ENCODE measurements around the gene CNDP2.

The CNDP2 gene

DNA sequence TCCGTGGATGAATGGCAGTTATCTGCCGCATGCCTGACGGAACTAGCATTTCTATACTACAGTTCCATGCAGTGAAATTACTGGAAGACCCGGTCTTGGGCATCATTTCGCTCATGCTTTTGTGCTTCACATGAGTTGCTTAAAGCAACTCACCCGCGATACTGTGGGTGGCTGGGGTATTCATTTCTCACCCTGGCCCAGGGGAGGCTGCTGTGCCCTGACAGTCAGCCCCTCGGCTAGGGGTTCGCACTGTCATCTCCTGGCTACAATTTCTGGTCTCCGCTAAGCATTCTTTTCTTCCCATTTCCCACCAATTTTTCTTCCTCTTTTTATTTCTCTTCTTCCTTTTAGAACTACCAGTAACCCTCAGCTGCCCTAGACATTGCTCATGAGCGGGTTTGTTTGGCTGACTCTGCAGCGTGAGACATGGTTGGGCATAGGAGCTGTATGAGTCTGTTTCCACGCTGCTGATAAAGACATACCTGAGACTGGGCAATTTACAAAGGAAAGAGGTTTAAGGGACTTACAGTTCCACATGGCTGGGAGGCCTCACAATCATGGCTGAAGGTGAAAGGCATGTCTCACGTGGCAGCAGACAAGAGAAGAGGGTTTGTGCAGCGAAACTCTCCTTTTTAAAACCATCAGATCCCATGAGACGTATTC is 16.5 kb upstream of the CNDP2 start:
- DNase-seq (ENCODE audit: low read depth): no peak
- no peak overlapping the region for H3K4me3 ChIP-seq (ENCODE audit: low read depth, low read length)
- no peak for TF ChIP-seq CTCF (IDR thresholded peaks at IDR 0.05; ENCODE audit: insufficient read depth, low read depth, low read length, missing control alignments)

DNA sequence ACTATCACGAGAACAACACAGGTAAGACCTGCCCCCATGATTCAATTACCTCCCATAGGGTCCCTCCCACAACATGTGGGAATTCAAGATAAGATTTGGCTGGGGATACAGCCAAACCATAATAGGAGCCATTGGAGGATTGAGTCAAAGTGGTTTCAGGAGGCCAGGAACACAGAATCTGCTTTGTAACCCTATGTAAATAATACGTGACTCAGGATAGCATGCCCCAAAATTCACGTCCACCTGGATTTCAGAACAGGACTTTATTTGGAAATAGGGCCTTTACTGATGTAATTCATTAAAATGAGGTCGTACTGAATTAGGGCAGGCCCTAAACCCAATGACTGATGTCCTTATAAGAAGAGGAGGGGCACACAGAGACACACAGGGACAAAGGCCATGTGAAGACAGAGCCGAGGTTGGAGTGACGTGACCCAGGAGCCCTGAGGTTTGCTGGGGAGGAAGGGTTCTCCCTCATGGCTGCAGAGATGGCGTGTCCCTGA is 16.0 kb upstream of the CNDP2 start:
- TF ChIP-seq CTCF (IDR thresholded peaks at IDR 0.05; ENCODE audit: insufficient read depth, low read depth, low read length, missing control alignments): no peak
- no peak for DNase-seq (ENCODE audit: low read depth)
- no peak overlapping the region for H3K4me3 ChIP-seq (ENCODE audit: low read depth, low read length)

DNA sequence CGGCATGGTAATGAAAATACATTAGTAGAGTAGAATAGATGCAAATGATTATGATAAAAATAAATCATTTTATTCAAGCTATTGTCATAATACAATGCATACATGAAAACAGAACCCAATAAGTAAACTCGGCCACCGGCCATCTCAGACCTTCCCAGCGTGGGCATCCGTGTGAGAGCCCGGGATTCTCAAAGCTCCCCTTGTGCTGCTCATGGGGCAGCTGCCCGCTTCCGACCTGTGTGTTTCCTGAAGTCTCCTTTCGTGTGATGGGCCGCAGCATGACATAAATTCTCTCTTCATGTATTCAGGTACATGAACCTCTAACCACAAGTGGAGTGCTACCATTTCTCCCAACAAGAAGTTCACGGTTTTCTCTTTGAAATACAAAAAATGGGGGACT is 13.5 kb upstream of the CNDP2 start:
- DNase-seq (ENCODE audit: low read depth): no peak
- no peak for TF ChIP-seq CTCF (IDR thresholded peaks at IDR 0.05; ENCODE audit: insufficient read depth, low read depth, low read length, missing control alignments)
- no peak overlapping the region for H3K4me3 ChIP-seq (ENCODE audit: low read depth, low read length)

GRCh38 chr18:74486119-74486849 is 9.9 kb upstream of the CNDP2 start:
- no peak for DNase-seq (ENCODE audit: low read depth)
- no peak for TF ChIP-seq CTCF (IDR thresholded peaks at IDR 0.05; ENCODE audit: insufficient read depth, low read depth, low read length, missing control alignments)
- H3K4me3 ChIP-seq (ENCODE audit: low read depth, low read length): no peak overlapping the region

DNA sequence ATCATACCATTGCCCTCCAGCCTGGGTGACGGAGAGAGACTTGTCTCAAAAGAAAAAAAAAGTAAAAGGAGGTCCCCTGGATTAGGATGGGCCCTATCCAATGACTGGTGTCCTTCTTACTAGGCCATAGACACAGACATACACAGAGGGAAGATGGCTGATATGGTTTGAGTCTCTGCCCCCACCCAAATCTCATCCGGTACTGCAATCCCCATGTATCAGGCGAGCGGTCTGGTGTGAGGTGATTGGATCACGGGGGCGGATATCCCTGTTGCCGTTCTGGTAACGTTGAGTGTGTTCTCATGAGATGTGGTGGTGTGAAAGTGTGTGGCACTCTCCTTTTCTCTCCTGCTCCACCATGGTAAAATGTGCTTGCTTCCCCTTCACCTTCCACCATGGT is 7.8 kb upstream of the CNDP2 start:
- no peak for DNase-seq (ENCODE audit: low read depth)
- H3K4me3 ChIP-seq (ENCODE audit: low read depth, low read length): no peak overlapping the region
- TF ChIP-seq CTCF (IDR thresholded peaks at IDR 0.05; ENCODE audit: insufficient read depth, low read depth, low read length, missing control alignments): no peak

DNA sequence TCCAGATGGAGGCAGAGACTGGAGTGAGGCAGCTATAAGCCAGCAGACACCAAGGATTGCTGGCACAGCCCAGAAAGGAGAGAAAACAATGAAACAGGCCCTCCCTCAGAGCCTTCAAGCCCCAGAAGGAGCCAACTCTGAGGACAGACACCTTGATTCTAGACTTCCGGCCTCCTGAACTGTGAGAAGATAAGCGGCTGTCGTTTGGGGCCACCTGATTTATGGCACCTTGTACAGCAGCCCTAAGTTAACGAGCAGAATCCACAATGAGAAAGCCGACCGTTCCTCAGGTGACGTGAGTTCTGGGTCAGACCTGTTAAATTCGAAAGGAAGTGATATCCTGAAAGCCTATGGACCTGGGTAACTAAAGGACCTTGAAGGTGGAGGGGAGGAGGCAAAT is 7.3 kb upstream of the CNDP2 start:
- no peak for DNase-seq (ENCODE audit: low read depth)
- TF ChIP-seq CTCF (IDR thresholded peaks at IDR 0.05; ENCODE audit: insufficient read depth, low read depth, low read length, missing control alignments): no peak
- H3K4me3 ChIP-seq (ENCODE audit: low read depth, low read length): no peak overlapping the region
